ENCODE results near the gene RDH11. TPM values are rescaled to one million over a fixed set of nuclear protein-coding genes. Genes with fewer than 3 reads are reported as not detected.

Gene RDH11
- total RNA-seq, 1 donor from 2014 or later: 50.2 TPM

GRCh38 chr14:67735336-67736147, 40.0 kb upstream of the RDH11 start:
- Mint-ChIP-seq H3K9me3 (ENCODE audit: unreplicated experiment) (no peaks in the 10 kb centered on the region), H3K27me3 (ENCODE audit: unreplicated experiment) (no peaks in the 10 kb centered on the region), H3K4me3 (ENCODE audit: unreplicated experiment) (no peak overlapping the region), H3K4me1 (ENCODE audit: unreplicated experiment) (peaks cover 16% of the 10 kb centered on the region), H3K36me3 (ENCODE audit: low read depth, unreplicated experiment) (no peaks in the 10 kb centered on the region), H3K27ac (ENCODE audit: unreplicated experiment) (no peak overlapping the region)
- DNase-seq (ENCODE audit: low spot score): no peak
- TF ChIP-seq, protein P1, sequence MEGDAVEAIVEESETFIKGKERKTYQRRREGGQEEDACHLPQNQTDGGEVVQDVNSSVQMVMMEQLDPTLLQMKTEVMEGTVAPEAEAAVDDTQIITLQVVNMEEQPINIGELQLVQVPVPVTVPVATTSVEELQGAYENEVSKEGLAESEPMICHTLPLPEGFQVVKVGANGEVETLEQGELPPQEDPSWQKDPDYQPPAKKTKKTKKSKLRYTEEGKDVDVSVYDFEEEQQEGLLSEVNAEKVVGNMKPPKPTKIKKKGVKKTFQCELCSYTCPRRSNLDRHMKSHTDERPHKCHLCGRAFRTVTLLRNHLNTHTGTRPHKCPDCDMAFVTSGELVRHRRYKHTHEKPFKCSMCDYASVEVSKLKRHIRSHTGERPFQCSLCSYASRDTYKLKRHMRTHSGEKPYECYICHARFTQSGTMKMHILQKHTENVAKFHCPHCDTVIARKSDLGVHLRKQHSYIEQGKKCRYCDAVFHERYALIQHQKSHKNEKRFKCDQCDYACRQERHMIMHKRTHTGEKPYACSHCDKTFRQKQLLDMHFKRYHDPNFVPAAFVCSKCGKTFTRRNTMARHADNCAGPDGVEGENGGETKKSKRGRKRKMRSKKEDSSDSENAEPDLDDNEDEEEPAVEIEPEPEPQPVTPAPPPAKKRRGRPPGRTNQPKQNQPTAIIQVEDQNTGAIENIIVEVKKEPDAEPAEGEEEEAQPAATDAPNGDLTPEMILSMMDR (IDR thresholded peaks at IDR 0.05; ENCODE audit: unreplicated experiment): no peak

- Mint-ChIP-seq H3K27me3 (ENCODE audit: unreplicated experiment) (no peaks in the 10 kb centered on the region), H3K4me3 (ENCODE audit: unreplicated experiment) (no peak overlapping the region), H3K9me3 (ENCODE audit: unreplicated experiment) (no peaks in the 10 kb centered on the region), H3K4me1 (ENCODE audit: unreplicated experiment) (peaks cover 16% of the 10 kb centered on the region), H3K36me3 (ENCODE audit: low read depth, unreplicated experiment) (no peaks in the 10 kb centered on the region), H3K27ac (ENCODE audit: unreplicated experiment) (no peak overlapping the region)
- TF ChIP-seq, protein P1 (IDR thresholded peaks at IDR 0.05; ENCODE audit: unreplicated experiment): no peak
- DNase-seq (ENCODE audit: low spot score): no peak
Measured at GRCh38 chr14:67734675-67735074, 39.1 kb upstream of the RDH11 start.

DNA sequence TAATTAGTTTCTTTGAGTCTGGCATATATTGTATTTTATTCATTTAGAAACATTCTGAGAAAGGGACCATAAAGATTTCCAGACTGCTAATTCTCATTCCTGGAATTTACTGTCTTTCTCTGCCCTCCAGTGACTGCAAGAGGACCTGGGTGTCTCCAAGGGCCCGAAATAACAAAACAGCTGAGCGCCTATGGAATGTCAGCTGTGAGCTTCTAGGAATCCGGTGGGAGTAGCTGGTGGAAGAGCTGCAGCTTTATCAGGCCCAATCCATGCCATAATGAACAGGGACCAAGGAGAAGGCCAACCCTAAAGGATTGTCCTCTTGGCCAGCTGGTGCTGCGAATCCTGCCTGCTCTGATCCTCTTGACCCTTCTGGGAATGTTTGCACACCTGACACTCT, 38.1 kb upstream of the RDH11 start:
- Mint-ChIP-seq H3K4me3 (ENCODE audit: unreplicated experiment) (no peak overlapping the region), H3K36me3 (ENCODE audit: low read depth, unreplicated experiment) (no peaks in the 10 kb centered on the region)

DNA sequence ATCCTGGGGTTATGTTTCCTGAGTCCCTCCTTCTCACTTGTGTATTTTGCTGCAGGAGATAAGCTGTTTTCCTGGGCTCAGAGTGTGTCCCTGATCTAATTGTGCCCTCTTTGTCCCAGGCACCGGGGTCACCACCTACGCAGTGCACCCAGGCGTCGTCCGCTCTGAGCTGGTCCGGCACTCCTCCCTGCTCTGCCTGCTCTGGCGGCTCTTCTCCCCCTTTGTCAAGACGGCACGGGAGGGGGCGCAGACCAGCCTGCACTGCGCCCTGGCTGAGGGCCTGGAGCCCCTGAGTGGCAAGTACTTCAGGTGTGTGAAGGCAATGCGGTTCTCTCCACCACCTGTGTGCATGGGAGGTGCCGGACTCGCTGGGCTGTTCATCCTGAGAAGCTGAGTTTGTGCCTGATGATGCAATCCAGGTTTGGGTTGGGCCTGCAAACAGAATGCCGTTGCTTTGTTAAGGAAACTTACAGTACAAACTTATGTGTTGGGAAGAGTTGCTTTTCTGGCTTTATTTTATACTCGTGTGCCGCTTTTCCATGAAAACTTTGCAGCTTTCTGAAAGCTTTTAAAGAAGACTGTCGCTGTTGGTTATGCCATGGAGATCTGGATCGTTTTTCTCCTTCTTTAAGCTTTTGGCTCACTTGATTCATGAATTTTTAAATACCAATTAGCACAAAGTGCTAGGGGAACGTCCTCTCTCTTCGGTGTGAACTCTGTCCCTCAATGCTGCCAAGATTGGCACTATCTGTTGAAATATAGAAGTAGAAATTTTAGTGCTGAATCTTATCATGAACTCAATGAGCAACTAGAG, 33.7 kb upstream of the RDH11 start:
- peaks cover 2% of the 10 kb centered on the region for H3K4me1 Mint-ChIP-seq (ENCODE audit: unreplicated experiment)
- TF ChIP-seq, protein P1 (IDR thresholded peaks at IDR 0.05; ENCODE audit: unreplicated experiment): no peak
- no peaks in the 10 kb centered on the region for H3K9me3 Mint-ChIP-seq (ENCODE audit: unreplicated experiment)
- peaks cover 2% of the 10 kb centered on the region for H3K27me3 Mint-ChIP-seq (ENCODE audit: unreplicated experiment)
- H3K27ac Mint-ChIP-seq (ENCODE audit: unreplicated experiment): no peak overlapping the region
- DNase-seq (ENCODE audit: low spot score): no peak
- no peaks in the 10 kb centered on the region for H3K36me3 Mint-ChIP-seq (ENCODE audit: low read depth, unreplicated experiment)
- H3K4me3 Mint-ChIP-seq (ENCODE audit: unreplicated experiment): no peak overlapping the region

More for the DNA sequence above, 38.1 kb upstream of the RDH11 start:
- Mint-ChIP-seq H3K4me1 (ENCODE audit: unreplicated experiment) (peaks cover 17% of the 10 kb centered on the region), H3K9me3 (ENCODE audit: unreplicated experiment) (no peaks in the 10 kb centered on the region), H3K27me3 (ENCODE audit: unreplicated experiment) (no peaks in the 10 kb centered on the region), H3K27ac (ENCODE audit: unreplicated experiment) (no peak overlapping the region)
- no peak for DNase-seq (ENCODE audit: low spot score)
- TF ChIP-seq, protein P1 (IDR thresholded peaks at IDR 0.05; ENCODE audit: unreplicated experiment): no peak

All from endothelial cell (in vitro differentiated cells).